ENCODE measurements around the gene GNB1.
"Not testable (repeated sequence)": the region's sequence is repeated elsewhere in the genome, so short reads cannot be mapped to it uniquely, and the experiment has no call there.

Gene GNB1

DNA sequence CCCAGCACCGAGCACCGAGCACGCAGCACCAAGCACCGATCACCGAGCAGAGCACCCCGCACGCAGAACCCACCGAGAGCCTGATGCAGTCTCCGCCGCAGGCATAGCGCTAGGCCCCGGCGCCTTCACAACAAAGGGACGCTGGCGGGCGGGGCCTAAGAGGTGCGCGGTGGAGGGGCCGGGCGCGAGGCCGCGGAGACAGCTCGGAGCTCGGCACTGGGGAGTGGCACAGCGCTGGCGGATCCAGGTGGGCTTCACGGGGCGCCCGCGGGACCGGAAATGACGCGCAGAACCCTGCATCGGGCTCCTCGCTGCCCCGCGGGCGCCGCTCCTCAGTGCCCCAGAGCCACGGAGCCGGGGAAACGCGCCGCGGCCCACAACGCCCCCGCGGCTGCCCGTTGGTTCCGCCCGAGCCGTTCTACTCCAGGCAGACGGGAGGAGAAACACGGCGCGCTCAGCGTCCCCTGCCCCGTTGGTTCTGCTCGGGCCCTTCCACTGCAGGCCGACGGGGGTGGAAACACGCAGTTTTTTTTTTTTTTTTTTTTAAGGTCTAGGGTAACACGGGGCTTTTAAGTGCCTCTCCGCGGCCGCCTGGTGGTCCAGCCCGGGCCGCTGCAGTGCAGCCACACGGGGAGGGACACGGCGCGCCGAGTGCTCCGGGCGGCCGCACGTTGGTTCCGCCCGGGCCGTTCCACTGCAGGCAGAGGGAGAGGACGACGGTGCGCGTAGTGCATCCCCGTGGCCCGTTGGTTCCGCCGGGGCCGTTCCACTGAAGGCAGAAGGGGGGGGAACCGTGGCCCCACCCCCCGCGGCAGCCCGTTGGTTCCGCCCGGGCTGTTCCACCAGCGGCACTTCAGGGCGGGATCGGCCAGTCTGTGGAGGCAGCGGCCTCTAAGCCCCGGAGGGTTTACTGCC is 145.0 kb downstream of the GNB1 start:
- H3K27ac ChIP-seq (ENCODE audit: low read length), result not testable (repeated sequence)
- H3K4me3 ChIP-seq (ENCODE audit: low read length), result peak overlapping the region; percentile 51; the same call in 1 of the 2 replicates

DNA sequence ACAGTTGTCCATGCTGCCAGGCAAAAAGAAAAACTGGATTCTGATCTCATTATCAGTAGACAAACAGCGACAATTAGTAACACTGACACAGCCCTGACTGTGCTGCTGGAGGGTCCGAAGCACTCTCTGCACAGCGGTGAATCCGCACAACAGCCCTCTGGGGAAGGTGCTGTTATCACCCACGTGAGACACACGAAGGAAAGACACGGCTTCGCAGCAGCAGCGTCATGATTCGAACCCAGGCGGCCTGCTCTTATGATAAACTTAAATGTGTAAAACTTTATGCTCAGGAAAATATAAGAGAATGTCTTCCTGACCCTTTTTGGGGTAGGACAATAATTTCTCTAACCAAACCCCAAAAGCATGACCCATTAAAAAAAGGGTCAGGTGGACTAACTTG is 148.4 kb downstream of the GNB1 start:
- not testable (repeated sequence) for H3K36me3 ChIP-seq (ENCODE audit: insufficient read depth, low read depth, low read length); H3K4me1 ChIP-seq (ENCODE audit: insufficient read depth, low read length); H3K27ac ChIP-seq (ENCODE audit: low read length); H3K4me3 ChIP-seq (ENCODE audit: low read length); H3K9ac ChIP-seq (ENCODE audit: low read depth, low read length); H3K27me3 ChIP-seq (ENCODE audit: insufficient read depth, low read length); H3K9me3 ChIP-seq (ENCODE audit: insufficient read depth, low read depth, low read length)

More for the DNA sequence above, 145.0 kb downstream of the GNB1 start:
- peak overlapping the region; percentile 58; the same call in 1 of the 2 replicates for H3K9ac ChIP-seq (ENCODE audit: low read depth, low read length)
- not testable (repeated sequence) for H3K27me3 ChIP-seq (ENCODE audit: insufficient read depth, low read length); H3K36me3 ChIP-seq (ENCODE audit: insufficient read depth, low read depth, low read length); H3K4me1 ChIP-seq (ENCODE audit: insufficient read depth, low read length); H3K9me3 ChIP-seq (ENCODE audit: insufficient read depth, low read depth, low read length)

DNA sequence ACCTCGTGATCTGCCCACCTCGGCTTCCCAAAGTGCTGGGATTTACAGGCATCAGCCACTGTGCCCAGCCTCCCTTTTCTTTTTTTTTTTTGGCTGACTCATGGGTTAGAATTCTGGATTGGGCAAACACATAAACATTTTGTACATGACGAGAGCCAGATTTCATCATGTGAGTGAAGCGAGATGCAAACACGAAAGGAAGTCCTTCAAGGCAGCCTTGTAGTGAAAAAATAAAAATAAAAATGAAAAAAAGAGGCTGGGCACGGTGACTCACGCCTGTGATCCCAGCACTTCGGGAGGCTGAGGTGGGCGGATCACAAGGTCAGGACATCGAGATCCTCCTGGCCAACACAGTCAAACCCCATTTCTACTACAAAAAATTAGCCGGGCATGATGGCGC is 149.9 kb downstream of the GNB1 start:
- not testable (repeated sequence) for H3K4me1 ChIP-seq (ENCODE audit: insufficient read depth, low read length); H3K9ac ChIP-seq (ENCODE audit: low read depth, low read length); H3K36me3 ChIP-seq (ENCODE audit: insufficient read depth, low read depth, low read length); H3K27me3 ChIP-seq (ENCODE audit: insufficient read depth, low read length); H3K9me3 ChIP-seq (ENCODE audit: insufficient read depth, low read depth, low read length); H3K4me3 ChIP-seq (ENCODE audit: low read length); H3K27ac ChIP-seq (ENCODE audit: low read length)

DNA sequence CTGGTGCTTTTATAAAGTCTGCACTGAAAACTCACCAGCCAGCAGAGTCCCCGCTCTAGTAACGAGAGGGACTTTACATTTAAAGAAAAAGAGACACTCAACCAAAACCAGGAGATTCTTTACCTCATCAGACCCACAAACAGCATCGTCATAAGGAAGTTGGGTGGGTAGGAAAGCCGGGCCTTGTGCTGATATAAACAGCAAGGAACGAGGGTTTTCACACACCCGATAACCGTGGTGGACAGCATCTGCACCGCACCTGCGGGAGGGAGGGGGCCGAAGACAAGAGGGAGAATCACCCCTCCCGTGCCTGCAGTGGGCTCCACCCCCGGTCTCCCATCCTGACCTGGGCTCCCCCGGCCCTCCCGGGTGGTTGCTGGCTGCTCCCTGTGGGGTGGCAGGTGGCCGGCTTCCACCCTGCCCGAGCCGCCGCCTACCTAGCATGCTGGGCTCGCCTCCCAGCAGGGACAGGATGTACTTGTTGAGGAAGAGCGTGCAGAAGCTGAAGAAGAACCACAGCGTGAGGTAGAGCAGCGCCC is 152.0 kb downstream of the GNB1 start:
- not testable (repeated sequence) for H3K36me3 ChIP-seq (ENCODE audit: insufficient read depth, low read depth, low read length); H3K4me3 ChIP-seq (ENCODE audit: low read length); H3K9ac ChIP-seq (ENCODE audit: low read depth, low read length); H3K4me1 ChIP-seq (ENCODE audit: insufficient read depth, low read length); H3K9me3 ChIP-seq (ENCODE audit: insufficient read depth, low read depth, low read length); H3K27ac ChIP-seq (ENCODE audit: low read length); H3K27me3 ChIP-seq (ENCODE audit: insufficient read depth, low read length)

DNA sequence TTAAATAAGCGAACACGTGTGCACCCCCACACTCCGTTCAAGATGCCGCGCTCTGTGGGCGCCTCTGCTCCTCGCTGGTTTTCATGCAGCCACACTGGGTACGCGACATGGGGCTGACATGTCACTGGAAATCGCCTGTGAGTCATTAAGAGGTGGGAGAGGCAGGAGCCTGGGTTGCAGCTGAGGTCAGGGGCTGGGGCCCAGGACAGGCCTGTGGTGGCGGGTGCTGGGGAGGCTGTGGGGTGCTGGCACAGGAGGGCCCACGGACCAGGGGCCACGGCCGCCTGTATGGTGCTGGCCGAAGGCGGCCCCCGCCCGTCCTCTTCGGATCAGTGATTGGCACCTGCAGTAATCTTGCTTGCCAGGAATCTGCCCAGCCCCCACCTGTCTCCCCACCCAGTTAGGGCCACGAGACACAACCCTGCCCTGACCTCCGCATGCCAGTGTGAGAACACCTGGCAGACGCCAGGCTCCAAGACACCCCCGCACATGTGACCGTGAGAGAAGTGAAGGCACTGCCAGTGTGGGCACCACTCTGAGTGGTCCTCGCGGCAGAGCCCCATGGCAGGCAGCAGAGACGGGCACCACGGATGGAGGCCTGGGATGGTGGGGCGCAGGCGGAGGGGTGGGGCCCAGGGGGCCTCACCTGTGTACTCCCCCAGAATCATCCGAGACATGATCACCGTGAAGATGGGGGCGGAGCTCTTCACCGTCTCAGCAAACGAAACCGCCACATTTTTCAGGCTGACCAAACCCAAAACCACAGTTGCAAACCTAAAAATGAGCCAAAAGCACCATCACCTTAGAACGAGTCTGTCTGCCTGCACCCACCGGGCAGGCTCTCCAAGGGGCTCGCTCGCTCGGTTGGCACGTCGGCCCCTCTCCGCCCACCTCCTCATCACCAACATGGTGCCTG is 153.0 kb downstream of the GNB1 start:
- not testable (repeated sequence) for H3K4me3 ChIP-seq (ENCODE audit: low read length); H3K27me3 ChIP-seq (ENCODE audit: insufficient read depth, low read length); H3K9ac ChIP-seq (ENCODE audit: low read depth, low read length); H3K36me3 ChIP-seq (ENCODE audit: insufficient read depth, low read depth, low read length); H3K4me1 ChIP-seq (ENCODE audit: insufficient read depth, low read length); H3K9me3 ChIP-seq (ENCODE audit: insufficient read depth, low read depth, low read length); H3K27ac ChIP-seq (ENCODE audit: low read length)
